ENCODE data around the gene FAM83B. TPM values are rescaled to one million over a fixed set of nuclear protein-coding genes. Genes with fewer than 3 reads are reported as not detected.
"Not testable (repeated sequence)": the region's sequence is repeated elsewhere in the genome, so short reads cannot be mapped to it uniquely, and the experiment has no call there.

FAM83B gene
- total RNA-seq, result under 0.01 TPM

GRCh38 chr6:54846243-54846856, at the start of gene FAM83B:
Gene FAM83B (plus strand): TSS chr6:54846771. CDS start chr6:54870247, 23,476 bp downstream.
- peak in 1 of 3 donors; percentile 40 for DNase-seq (ENCODE audit: low read depth in 2 of 3, low spot score in 2 of 3)

- not testable (repeated sequence) for DNase-seq (ENCODE audit: low read depth in 2 of 3, low spot score in 2 of 3)
These were observed 49.7 kb upstream of the FAM83B start for GRCh38 chr6:54796918-54797317.

- DNase-seq (ENCODE audit: low read depth in 2 of 3, low spot score in 2 of 3), result no peak
These were observed 46.4 kb upstream of the FAM83B start for GRCh38 chr6:54800050-54800600.

GRCh38 chr6:54801244-54801643, 45.3 kb upstream of the FAM83B start:
- no peak for DNase-seq (ENCODE audit: low read depth in 2 of 3, low spot score in 2 of 3)

GRCh38 chr6:54801669-54802068, 44.9 kb upstream of the FAM83B start:
- no peak for DNase-seq (ENCODE audit: low read depth in 2 of 3, low spot score in 2 of 3)

GRCh38 chr6:54802775-54803634, 43.6 kb upstream of the FAM83B start:
- no peak for DNase-seq (ENCODE audit: low read depth in 2 of 3, low spot score in 2 of 3)

- DNase-seq (ENCODE audit: low read depth in 2 of 3, low spot score in 2 of 3), result no peak
These were observed 41.5 kb upstream of the FAM83B start for GRCh38 chr6:54805077-54805476.

GRCh38 chr6:54810147-54810546, 36.4 kb upstream of the FAM83B start:
- DNase-seq (ENCODE audit: low read depth in 2 of 3, low spot score in 2 of 3), result no peak

- no peak for DNase-seq (ENCODE audit: low read depth in 2 of 3, low spot score in 2 of 3)
These were observed 32.7 kb upstream of the FAM83B start for GRCh38 chr6:54813892-54814291.

GRCh38 chr6:54817236-54817635, 29.3 kb upstream of the FAM83B start:
- DNase-seq (ENCODE audit: low read depth in 2 of 3, low spot score in 2 of 3), result no peak

- DNase-seq (ENCODE audit: low read depth in 2 of 3, low spot score in 2 of 3), result no peak
These were observed 28.7 kb upstream of the FAM83B start for GRCh38 chr6:54817834-54818233.

GRCh38 chr6:54824225-54824624, 22.3 kb upstream of the FAM83B start:
- DNase-seq (ENCODE audit: low read depth in 2 of 3, low spot score in 2 of 3), result not testable (repeated sequence)

- no peak for DNase-seq (ENCODE audit: low read depth in 2 of 3, low spot score in 2 of 3)
These were observed 19.6 kb upstream of the FAM83B start for GRCh38 chr6:54827010-54827409.

- DNase-seq (ENCODE audit: low read depth in 2 of 3, low spot score in 2 of 3), result no peak
These were observed 16.4 kb upstream of the FAM83B start for GRCh38 chr6:54830216-54830615.

- no peak for DNase-seq (ENCODE audit: low read depth in 2 of 3, low spot score in 2 of 3)
These were observed 11.4 kb upstream of the FAM83B start for GRCh38 chr6:54835176-54835575.

GRCh38 chr6:54846857-54847674, 495 bp downstream of the FAM83B start:
- DNase-seq (ENCODE audit: low read depth in 2 of 3, low spot score in 2 of 3), result peak in 1 of 3 donors; percentile 45

GRCh38 chr6:54847799-54848597, 1.4 kb downstream of the FAM83B start:
- DNase-seq (ENCODE audit: low read depth in 2 of 3, low spot score in 2 of 3), result no peak

GRCh38 chr6:54850114-54850513, 3.5 kb downstream of the FAM83B start:
- no peak for DNase-seq (ENCODE audit: low read depth in 2 of 3, low spot score in 2 of 3)

- no peak for DNase-seq (ENCODE audit: low read depth in 2 of 3, low spot score in 2 of 3)
These were observed 9.6 kb downstream of the FAM83B start for GRCh38 chr6:54856129-54856528.

GRCh38 chr6:54860132-54860531, 13.6 kb downstream of the FAM83B start:
- no peak for DNase-seq (ENCODE audit: low read depth in 2 of 3, low spot score in 2 of 3)

All from hematopoietic multipotent progenitor cell (in vitro differentiated cells).